Aorta (tissue), 5 donors: ENCODE results near the gene PLAAT2. TPM values are rescaled to one million over a fixed set of nuclear protein-coding genes. Genes with fewer than 3 reads are reported as not detected.
"Not testable (repeated sequence)": the region's sequence is repeated elsewhere in the genome, so short reads cannot be mapped to it uniquely, and the experiment has no call there.

Experiments used
- ATAC-seq: fragments of 200-7000 bp; cut with Tn5 transposase; one replicate; pipeline ENCODE4 v1.9.1; 2022; ENCODE audit warnings: moderate library complexity; ENCODE audit not compliant: low FRiP score
- DNase-seq, 2 donors: peaks; one replicate each; pipeline ENCODE4 v3.0.0-alpha.2; 2020
- H3K27ac ChIP-seq, 2 donors: one replicate each; pipeline ENCODE4 v1.5.1; 2013; ENCODE audit warnings: low read length in 2 of 2, mild to moderate bottlenecking in 2 of 2, moderate library complexity in 2 of 2, control low read depth in 1 of 2, inconsistent platforms in 1 of 2, low read depth in 1 of 2
- H3K27me3 ChIP-seq, 2 donors: one replicate each; pipeline ENCODE4 v1.6.1; 2013; ENCODE audit warnings: control low read depth in 1 of 2, low read length in 1 of 2, mild to moderate bottlenecking in 1 of 2, moderate library complexity in 1 of 2; ENCODE audit not compliant: insufficient read depth in 2 of 2, control insufficient read depth in 1 of 2
- H3K36me3 ChIP-seq, 2 donors: one replicate each; pipeline ENCODE4 v1.6.1; 2013; ENCODE audit warnings: control low read depth in 1 of 2, low read length in 1 of 2, mild to moderate bottlenecking in 1 of 2; ENCODE audit not compliant: insufficient read depth in 2 of 2, control insufficient read depth in 1 of 2
- H3K4me1 ChIP-seq, 2 donors: one replicate each; pipeline ENCODE4 v1.6.1; 2013; ENCODE audit warnings: low read length in 2 of 2, control low read depth in 1 of 2, mild to moderate bottlenecking in 1 of 2, moderate library complexity in 1 of 2; ENCODE audit not compliant: insufficient read depth in 2 of 2, control insufficient read depth in 1 of 2
- H3K4me3 ChIP-seq, 2 donors: one replicate each; pipeline ENCODE4 v1.5.1; 2013; ENCODE audit warnings: low read length in 2 of 2, control low read depth in 1 of 2, mild to moderate bottlenecking in 1 of 2
- H3K9me3 ChIP-seq: one replicate; pipeline ENCODE4 v1.6.1; 2013; ENCODE audit warnings: mild to moderate bottlenecking, low read length; ENCODE audit not compliant: control insufficient read depth
- WGBS, 2 donors: extraction: QIAGEN DNeasy Blood & Tissue Kit; methylation state at CpG; one replicate each; pipeline ENCODE4 v1.1.7; 2013; 5-methylcytosine and 5-hydroxymethylcytosine counted together
- intact Hi-C, 2 donors: fragments of 100-400 bp; cut with DNase I; formaldehyde crosslinking; loops; one replicate each; pipeline versions ENCODE4 v1.14.2 to v1.15.0; 2022
- polyA plus RNA-seq, 2 donors: library from polyadenylated mRNA; stranded (reverse); fragments of 200-250 nt; gene quantifications; one replicate each; pipeline ENCODE4 v1.2.3, GENCODE V29; 2013
- total RNA-seq, 2 donors: library from RNA; stranded (reverse); fragmentation: NEBNext Ultra II Directional; extraction: Animal tissue kit (Norgen Biotek cat#: 25700); gene quantifications; one replicate each; pipeline ENCODE4 v1.2.1, GENCODE V29; 2021
- donor health status: healthy with polysubstance abuse.
- donor health status: Bipolar disorder and iron deficiency.
- donor health status: DM: no; HTN: no; CAD: no.
- donor health status: DM: no; HTN: no; CAD: no.
- donor health status: DM: yes; HTN: yes; CAD: no.

Gene PLAAT2
- total and polyA plus RNA-seq, 4 donors, result 0.82 to 30.3 TPM; not detected in 2

DNA sequence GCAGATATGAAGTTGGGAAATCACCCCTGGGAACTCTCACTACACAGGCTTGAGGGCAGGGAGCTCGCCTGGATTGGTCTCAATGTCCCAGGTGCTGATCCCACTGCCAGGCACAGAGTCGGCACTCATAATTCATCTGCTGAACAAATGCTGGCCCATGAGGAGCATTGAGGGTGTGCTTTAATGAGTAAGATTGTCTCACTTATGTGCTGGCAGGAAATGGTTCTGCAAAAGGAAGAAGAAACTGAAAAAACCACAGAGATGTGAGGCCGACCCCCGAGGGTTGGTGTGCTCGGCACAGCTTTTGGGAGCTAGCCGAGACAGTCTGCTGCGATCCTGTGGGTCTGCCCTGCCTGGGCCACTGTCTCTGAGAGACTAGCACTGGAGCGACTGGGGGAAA, 9.4 kb downstream of the PLAAT2 start:
- Histone ChIP-seq H3K27me3 (no peaks in the 10 kb centered on the region), H3K27ac (no peak overlapping the region), H3K4me1 (no peaks in the 10 kb centered on the region), H3K9me3 (no peaks in the 10 kb centered on the region), H3K4me3 (no peak overlapping the region), H3K36me3 (no peaks in the 10 kb centered on the region)
- DNase-seq, result no peak
- no peak for ATAC-seq
- intact Hi-C loops, result no loop called here
- WGBS, 2 donors, result 66 to 69% methylated on average over 8 of the region's 8 CpGs

- Histone ChIP-seq H3K4me1 (no peaks in the 10 kb centered on the region), H3K27ac (no peak overlapping the region), H3K4me3 (no peak overlapping the region), H3K27me3 (no peaks in the 10 kb centered on the region), H3K9me3 (no peaks in the 10 kb centered on the region), H3K36me3 (no peaks in the 10 kb centered on the region)
- 93 to 98% methylated on average over 7 of the region's 7 CpGs for WGBS, 2 donors
- ATAC-seq, result no peak
- intact Hi-C loops, result no loop called here
- no peak for DNase-seq
Observed at GRCh38 chr11:63552921-63553320, 10.3 kb downstream of the PLAAT2 start.

GRCh38 chr11:63551889-63552266, 11.3 kb downstream of the PLAAT2 start:
- Histone ChIP-seq H3K4me1 (no peaks in the 10 kb centered on the region), H3K4me3 (no peak overlapping the region), H3K36me3 (no peaks in the 10 kb centered on the region), H3K27me3 (no peaks in the 10 kb centered on the region), H3K27ac (no peak overlapping the region), H3K9me3 (no peaks in the 10 kb centered on the region)
- no peak for DNase-seq
- WGBS, 2 donors, result 95 to 98% methylated on average over 6 of the region's 6 CpGs
- intact Hi-C loops, result no loop called here
- no peak for ATAC-seq

GRCh38 chr11:63551091-63551888, 11.9 kb downstream of the PLAAT2 start:
- DNase-seq (no peak), ATAC-seq (no peak)
- no peaks in the 10 kb centered on the region for H3K36me3 ChIP-seq
- H3K4me1 ChIP-seq, result no peaks in the 10 kb centered on the region
- H3K4me3 ChIP-seq, result no peak overlapping the region
- no peaks in the 10 kb centered on the region for H3K27me3 ChIP-seq
- 92 to 94% methylated on average over 23 to 27 of the region's 27 CpGs for WGBS, 2 donors
- intact Hi-C loops, result no loop called here
- H3K27ac ChIP-seq, result no peak overlapping the region
- no peaks in the 10 kb centered on the region for H3K9me3 ChIP-seq

DNA sequence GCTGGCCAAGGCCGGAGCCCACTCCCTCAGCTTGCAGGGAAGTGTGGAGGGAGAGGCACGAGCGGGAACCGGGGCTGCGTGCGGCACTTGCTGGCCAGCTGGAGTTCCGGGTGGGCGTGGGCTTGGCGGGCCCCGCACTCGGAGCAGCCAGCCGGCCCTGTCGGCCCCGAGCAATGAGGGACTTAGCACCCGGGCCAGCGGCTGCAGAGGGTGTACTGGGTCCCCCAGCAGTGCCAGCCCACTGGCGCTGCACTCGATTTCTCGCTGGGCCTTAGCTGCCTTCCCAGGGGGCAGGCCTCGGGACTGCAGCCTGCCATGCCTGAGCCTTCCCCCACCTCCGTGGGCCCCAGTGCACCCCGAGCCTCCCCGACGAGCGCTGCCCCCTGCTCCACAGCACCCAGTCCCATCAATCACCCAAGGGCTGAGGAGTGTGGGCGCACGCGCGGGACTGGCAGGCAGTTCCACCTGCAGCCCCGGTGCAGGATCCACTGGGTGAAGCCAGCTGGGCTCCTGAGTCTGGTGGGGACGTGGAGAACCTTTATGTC, 13.0 kb downstream of the PLAAT2 start:
- 90 to 93% methylated on average over 28 to 31 of the region's 31 CpGs for WGBS, 2 donors
- intact Hi-C loops, H3K36me3 ChIP-seq, H3K27ac ChIP-seq, ATAC-seq, H3K9me3 ChIP-seq, DNase-seq, H3K4me1 ChIP-seq, H3K27me3 ChIP-seq, H3K4me3 ChIP-seq: not testable (repeated sequence)

DNA sequence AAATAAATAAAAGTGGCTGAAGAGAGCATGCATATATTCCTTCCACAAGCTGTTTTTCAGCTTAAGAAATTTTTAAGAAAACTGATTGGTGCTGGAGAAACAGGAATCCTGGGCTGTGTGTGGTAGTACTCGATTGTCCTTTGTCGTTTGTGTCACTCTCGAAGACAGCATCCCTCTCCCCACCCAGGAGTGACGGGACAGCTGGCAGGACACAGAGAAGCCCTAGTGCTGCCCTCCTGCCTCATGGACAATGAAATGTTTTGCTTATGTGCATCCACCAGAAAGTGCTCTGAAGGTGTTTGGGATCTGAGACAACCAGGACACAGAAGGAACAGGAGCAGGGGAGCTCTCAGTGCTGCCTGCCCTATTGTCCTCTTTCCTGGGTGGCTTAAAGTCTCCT, 13.8 kb downstream of the PLAAT2 start:
- intact Hi-C loops, result no loop called here
- DNase-seq (no peak), ATAC-seq (no peak)
- 91 to 94% methylated on average over 4 of the region's 4 CpGs for WGBS, 2 donors
- H3K36me3 ChIP-seq, result no peaks in the 10 kb centered on the region
- no peaks in the 10 kb centered on the region for H3K9me3 ChIP-seq
- H3K4me3 ChIP-seq, result no peak overlapping the region
- no peaks in the 10 kb centered on the region for H3K4me1 ChIP-seq
- no peak overlapping the region for H3K27ac ChIP-seq
- no peaks in the 10 kb centered on the region for H3K27me3 ChIP-seq

- intact Hi-C loops, result no loop called here
- 36 to 44% methylated on average over 4 of the region's 4 CpGs for WGBS, 2 donors
- Histone ChIP-seq H3K36me3 (no peaks in the 10 kb centered on the region), H3K9me3 (no peaks in the 10 kb centered on the region), H3K4me3 (no peak overlapping the region), H3K27ac (no peak overlapping the region), H3K27me3 (no peaks in the 10 kb centered on the region), H3K4me1 (no peaks in the 10 kb centered on the region)
- ATAC-seq, result no peak
- DNase-seq, result no peak
Observed at GRCh38 chr11:63548178-63548577, 15.0 kb downstream of the PLAAT2 start.

DNA sequence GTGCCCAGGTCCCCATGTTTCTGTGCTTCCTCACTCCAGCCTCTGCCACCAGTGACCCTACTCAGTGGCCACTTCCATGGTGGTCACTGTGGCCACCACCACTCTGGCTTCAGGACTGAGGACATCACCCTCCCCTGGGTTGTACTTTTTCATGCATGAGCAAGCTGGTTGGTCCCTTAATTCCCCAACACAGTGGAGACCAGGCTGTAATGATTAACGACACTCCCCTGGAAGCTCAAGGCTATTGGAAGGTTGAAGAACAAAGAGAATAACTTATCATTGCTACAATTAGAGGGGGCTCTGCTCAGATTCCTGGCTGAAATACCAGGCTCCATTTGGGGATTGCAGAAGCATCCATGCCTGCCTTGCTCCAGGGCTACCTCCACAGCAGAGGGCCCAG, 16.1 kb downstream of the PLAAT2 start:
- Histone ChIP-seq H3K27me3 (no peaks in the 10 kb centered on the region), H3K4me1 (no peaks in the 10 kb centered on the region), H3K4me3 (no peak overlapping the region), H3K9me3 (no peaks in the 10 kb centered on the region), H3K27ac (no peak overlapping the region), H3K36me3 (no peaks in the 10 kb centered on the region)
- WGBS, 2 donors, result 94 to 97% methylated on average over 1 of the region's 1 CpG
- intact Hi-C loops, result no loop called here
- DNase-seq (no peak), ATAC-seq (no peak)

DNA sequence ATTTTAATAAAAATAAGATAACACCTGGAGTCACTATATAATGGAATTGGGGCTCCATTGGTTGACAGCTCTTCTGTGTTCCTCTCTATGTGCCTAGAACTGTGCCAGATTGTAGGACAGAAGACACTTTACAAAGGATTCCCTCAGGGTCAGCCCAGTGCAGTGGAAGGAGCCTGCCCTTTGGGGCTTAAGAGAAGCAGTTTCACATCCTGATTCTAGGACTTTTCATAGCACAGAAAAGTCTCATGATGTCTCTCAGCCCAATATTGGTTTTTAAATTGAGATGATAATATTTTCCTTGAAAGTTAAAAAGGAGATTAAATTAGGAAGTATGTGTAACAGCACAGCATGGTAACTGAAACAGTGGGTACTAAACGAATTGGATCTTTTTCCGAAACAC, 19.5 kb downstream of the PLAAT2 start:
- Histone ChIP-seq H3K27me3 (no peaks in the 10 kb centered on the region), H3K27ac (no peak overlapping the region), H3K4me1 (no peaks in the 10 kb centered on the region), H3K9me3 (no peaks in the 10 kb centered on the region), H3K4me3 (no peak overlapping the region), H3K36me3 (no peaks in the 10 kb centered on the region)
- DNase-seq (no peak), ATAC-seq (no peak)
- 93 to 94% methylated on average over 2 of the region's 2 CpGs for WGBS, 2 donors
- intact Hi-C loops, result no loop called here
